NCI-H146 (cell line): ENCODE measurements around the gene OSBPL10.

Source experiments
- DNase-seq: peaks from one replicate; lab custom pipeline; 2025; lab: John Stamatoyannopoulos, UW

The OSBPL10 gene

DNA sequence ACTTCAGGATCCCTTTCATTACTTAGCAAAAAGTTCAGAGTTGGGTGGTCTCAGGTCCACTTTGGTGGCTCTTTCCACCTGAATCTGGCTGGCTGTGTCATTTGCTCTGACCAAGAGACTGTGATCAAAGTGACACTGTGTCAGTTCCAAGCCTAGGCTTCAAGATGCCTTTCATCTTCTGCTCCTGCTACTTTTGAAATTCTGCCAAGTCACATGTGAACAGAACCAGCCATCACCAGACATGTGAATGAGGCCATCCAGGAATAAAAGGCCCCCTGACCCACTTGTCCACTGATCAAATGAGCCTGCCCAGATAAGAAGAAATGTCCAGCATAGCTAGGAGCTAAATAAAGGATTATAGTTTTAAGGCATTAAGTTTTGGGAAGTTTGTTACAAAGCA, 132.2 kb downstream of the OSBPL10 start:
- no peak for DNase-seq

DNA sequence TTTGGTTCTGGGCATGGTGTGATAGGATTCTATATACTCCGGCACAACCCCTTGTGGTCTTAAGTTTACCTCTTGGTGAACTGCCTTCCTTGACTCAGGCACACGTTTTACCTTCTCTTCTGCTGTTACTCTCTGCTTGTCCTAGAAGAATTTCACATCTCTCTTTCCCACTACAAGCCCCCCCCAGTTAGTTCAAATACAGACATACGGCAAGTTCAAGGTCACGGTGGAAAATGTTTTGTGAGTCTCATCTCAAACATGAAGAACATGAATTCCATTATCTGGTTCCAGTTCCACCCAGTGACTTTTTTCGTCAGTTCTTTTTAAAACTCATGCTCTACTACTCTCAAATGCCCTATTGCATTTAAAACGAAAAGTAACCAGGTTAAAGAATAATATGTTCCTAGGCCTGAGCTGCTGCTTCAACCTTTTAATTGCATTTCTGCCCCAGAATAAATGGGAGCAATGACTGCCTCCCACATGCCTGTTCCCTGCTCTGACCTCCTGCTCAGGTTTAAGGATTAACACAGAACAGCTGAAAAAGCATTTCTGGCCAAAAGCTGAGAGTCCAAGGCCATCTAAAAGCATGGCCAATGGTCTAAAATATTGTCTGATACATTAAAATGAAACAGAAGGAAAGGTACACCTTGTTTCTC, 132.8 kb downstream of the OSBPL10 start:
- no peak for DNase-seq

DNA sequence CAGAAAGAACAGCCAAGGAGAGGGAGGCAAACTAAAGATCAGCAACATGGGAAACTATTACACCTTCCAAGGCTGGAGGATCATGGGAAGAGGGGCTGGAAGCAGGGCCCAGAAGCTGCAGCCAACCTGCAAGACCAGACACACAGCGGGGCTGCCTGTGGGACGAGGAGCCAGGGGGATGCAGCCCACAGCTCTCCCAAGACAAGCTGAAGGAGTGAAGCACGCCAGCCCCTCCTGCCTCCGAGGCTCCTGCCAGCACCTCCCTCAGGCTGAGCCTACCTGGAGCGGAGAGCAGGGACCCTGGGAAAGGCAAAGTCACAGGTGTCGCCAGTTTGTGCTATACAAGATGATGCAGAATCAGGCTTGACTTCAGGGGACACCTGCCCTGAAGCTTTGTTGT, 133.3 kb downstream of the OSBPL10 start:
- DNase-seq, result no peak

DNA sequence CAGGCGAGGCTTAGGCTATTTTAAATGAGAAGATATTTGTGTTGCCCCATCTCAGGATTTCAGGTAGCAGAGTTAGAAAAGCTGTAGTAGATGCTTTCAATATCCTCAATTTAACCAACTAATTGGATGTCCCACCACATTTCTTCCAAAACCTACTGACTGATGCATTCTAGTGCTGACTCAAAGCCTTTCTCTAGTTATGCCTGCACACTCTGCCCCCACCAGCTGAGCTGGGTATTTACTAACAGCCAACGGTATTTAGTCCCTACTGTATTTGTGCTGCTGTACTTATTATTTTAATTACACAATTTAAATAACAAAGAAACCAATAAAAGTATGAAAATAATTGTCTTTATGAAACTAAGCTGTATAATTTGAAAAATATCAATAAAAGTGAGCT, 139.5 kb downstream of the OSBPL10 start:
- DNase-seq, result no peak

DNA sequence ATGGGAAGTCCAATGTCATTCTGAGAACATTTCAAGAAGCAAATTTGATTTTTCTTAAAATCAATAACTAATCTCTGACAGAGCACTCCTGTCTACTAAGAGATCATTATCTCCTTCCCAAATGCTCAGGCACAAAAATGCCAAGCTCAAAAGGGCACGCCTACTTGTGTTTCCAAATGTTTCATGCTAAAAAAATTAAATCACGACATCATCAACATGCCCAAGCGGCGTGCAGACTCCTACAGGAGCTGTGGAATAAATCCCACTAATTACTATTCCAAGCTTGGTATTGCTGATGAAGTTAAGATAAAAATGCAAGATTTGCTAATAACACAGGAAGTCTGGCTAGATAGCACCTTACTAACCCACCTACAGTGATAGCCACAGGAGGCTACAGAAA, 140.8 kb downstream of the OSBPL10 start:
- no peak for DNase-seq

DNA sequence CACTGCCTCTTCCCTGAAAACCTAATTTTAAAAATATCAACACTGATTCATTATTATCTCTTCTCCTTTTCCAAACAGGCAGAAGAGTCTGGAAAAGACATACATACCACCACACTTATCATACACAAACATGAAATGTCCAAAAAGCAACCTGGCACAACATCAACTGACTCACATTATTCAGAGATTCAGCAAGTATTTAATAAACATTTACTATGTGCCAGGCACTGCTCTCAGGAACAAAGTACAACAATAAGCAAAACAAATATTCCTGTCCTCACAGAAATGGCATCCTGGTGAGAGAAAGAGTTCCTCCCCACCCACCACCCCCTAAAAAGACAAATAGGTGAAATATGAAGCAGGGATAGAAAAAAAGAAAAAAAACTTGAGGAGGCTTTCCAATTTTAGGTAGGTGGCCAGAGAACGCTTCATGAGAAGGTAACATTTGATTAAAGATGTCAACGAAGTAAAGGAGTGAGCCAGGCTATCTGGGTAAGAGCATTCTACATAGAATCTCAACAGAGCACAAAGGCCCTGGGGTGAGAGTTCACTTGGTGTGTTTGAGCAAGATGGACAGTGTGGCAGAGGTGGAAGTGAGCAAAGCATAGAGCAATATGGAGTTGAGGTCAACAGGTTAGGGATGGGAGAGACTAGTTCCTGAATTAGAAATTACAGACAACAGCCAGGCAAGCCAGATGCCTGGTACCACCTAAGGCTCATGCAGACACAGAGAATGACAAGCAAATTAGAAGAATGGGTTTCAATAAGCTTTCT, 141.7 kb downstream of the OSBPL10 start:
- no peak for DNase-seq

DNA sequence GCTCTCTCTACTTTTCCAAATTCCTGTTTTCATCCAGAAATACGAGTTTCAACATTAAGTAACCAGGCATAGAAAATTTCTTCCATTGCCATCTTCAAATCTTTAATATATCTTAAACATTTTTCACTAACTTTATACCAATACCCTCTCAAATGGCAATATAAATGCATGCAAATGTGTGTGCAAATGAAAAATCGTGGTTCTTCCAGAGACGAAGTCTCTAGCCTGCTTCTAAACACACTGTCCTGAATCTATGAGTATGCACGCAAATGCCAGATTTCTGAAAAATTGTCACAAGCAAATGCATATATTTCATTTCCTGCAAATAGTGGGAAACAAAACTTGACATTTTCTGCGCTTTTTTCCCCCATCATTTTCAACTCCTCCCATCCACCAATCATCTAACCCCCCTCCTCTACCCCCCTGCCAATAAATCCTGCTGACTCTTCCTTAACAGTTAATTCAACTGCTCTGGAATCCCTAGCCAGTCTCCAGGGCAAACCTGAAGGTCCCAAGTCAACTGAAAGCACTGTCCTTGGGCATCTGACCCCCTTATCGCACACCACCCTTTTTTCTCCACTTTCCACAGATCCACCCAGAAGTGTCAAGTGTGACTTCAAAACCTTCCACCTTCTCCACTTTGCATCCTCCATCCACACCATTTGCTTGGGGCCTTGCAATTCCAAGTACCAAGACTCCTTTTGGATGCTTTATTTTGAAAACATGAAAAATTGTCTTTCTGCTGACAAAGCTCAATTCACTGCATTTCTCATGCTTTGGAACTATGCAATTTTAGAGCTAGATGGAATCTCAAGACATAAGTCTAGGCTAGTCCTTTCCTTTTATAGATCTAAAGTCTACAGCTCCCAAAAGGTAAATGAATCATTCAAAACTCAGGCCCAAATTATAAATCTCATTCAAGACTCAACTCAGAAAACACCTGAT, 144.7 kb downstream of the OSBPL10 start:
- no peak for DNase-seq

DNA sequence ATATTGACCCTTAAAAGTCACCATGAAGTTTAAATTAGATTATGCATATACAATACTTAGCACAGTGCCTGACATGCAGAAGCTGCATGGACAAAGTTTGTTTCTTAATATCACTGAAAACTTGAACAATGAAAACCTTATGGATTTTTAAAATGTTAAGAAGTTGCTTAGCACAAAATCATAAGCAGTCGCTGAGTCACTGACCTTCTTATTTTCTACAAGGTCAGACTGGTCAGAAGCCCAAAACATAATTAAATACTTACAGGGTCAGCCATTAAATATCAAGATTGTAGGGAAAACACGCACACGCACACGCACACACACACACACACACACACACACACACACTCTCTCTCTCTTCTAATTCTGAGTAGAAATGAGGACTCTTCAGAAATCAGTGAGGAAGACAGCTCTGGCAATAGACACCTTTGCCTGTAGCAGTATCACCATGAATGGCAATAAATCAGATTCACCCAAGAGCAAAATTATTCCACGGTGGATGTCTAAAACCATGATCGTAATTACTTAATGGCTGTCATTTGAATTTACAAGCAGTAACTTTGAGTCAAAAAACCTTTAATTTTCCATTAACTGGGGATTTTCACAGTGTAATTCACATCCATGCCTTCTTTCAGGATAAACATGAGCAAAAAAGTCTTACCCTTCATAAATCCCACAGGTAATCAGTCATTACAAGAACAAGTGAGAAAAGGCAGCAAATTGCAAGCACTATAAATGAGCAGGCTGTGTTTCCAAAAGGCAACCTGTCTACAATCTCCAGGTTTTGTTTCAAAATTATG, 147.5 kb downstream of the OSBPL10 start:
- no peak for DNase-seq

DNA sequence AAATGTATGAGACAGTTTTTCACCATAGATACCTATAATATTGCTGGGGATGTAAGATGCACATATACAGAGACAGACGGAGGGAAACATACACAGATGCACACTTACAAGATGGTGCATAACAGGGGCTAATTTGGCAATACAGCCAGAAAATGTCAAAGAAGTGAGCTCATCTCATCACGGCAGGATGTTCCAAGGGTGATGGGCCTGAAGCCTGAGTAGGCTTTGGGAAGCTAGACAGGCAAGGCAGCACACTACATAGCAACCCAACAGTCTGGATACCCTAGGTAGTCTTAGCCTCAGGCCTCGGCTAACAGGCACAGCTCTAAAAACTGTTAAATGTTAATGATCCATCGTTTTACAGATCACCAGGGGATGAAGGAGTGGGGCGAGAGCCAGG, 148.5 kb downstream of the OSBPL10 start:
- DNase-seq, result no peak

DNA sequence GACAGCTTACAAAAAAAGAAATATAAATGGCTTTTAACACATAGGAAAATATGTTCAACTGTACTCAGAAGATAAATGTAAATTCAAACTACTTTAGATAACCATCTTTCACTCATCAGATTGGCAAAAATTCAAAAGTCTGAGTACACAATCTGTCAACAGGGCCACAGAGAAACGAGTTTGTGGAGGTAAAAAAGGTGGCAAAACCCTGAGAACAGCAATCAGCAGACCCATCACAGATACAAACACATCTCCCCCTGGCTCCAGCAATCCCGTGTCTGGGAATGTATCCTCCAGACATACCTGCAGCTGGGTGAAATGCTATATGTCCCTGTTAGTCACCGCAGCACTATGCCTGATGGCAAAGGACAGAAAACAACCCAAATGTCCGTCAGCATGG, 149.5 kb downstream of the OSBPL10 start:
- DNase-seq, result no peak

DNA sequence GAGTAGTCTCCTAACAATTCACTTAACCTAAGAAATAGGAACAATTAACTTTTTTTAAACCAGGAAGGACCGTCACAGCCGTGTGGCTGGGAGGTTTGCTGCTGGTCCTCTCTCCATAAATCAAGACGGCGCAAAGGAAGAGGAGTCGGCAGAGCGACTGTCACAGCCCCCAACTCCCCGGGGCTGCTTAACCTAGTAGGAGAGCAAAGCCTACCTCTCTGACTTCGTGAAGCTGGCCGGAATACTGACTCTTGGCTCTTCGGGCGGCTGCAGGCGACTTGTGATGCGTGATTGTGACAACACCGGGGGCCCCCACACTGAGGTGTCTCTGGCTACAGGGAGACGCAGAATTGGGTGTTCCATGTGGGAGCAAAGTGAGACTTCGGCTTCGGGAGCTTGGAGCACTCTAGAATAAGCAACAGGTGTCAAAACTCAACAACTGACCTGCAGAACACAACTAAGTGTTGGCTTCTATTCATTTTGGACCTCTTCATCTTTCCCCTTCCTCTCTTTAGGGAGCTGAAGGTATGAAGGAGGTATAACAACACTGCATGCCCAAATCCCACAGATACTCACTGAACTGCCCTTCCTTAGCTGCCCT, 151.1 kb downstream of the OSBPL10 start:
- no peak for DNase-seq

DNA sequence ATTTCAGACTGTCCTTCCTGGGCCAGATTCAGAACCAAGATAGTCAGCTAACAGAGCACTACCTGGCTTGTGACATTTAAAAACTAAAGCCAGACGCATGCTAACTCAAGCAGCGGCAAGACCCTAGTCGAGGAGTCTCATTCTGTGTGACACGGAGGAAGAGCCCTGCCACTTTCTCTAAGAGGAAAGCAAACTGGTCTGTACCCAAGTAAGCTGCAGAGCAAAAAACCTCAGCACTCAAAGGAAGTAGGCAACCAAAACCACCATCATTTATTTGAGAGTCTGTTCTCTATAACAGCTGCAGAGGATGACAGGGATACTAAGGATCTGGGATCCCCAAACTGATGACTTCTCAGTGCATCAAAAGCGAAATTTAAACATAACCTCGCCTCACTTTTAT, 152.1 kb downstream of the OSBPL10 start:
- DNase-seq, result no peak

DNA sequence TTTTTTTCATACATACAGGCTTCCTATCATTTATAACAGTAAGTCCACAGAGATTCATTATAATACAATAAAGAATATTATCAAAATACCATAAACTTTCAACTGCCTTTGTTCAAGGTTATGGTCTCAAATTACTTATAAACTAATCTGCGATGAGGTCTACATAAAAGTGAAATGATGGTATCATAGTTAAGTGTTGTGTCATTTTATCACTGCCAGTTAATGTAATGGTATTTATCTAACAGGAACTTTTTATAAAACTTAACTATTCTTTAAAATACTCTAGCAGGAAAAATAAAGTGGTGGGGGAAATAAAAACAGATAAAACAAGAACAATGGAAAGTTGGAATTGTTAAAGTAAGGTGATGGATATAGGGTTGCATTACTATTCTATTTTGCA, 153.1 kb downstream of the OSBPL10 start:
- DNase-seq, result no peak

DNA sequence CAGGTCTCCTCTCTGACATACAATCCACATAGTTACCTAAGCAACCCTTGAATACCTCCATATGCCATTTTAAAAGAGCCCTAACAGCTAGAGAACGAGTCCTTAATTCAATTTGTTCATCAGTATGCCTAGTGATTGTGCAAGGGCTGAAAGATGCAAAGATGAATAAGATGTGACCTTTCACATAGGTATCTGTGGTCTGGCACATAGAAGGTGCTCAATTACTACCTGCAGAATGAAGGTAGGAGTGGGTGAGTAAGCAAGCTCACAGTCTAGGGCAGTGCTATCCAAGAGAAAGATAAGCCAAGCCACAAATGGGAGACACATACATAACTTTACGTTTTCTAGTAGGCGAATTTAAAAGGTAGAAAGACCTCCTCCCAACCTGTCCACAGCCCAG, 157.9 kb downstream of the OSBPL10 start:
- DNase-seq, result no peak

DNA sequence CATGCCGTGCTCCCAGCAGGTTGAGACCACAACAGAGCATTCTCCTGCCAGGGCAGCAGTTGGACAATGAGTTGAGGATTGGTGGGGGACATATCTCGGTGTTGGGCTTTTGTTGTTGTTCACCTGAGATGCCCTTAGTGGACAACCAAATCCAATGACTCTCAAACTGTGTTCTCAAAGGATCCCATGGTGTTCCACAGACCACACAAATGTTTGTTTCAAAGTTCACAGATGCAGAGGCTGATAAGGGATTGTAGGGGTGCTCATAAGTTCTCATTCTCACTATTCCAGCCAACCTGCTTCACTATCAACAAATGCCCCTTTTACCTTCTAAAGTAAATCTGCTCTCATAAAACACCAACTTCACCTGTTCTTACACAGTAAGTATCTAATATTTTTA, 159.9 kb downstream of the OSBPL10 start:
- no peak for DNase-seq

DNA sequence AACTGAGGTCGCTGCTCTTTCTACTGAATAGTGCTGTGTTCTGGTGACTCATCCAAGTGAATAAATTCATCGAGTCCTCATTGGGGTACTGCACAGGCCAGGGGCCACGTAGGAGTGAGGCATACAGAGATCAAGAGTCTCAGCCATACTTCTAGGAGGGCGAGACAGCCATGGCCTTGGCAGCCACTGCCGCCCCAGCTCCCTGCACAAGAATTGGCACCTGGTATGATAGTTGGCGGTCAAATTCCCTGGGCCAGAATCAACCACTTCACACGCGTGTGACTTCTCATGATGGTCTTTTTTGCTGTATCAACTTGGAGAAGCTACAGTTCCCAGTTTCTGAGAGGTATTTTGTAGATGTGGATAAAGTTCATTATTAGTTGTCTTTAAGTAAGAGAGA, 161.6 kb downstream of the OSBPL10 start:
- no peak for DNase-seq

DNA sequence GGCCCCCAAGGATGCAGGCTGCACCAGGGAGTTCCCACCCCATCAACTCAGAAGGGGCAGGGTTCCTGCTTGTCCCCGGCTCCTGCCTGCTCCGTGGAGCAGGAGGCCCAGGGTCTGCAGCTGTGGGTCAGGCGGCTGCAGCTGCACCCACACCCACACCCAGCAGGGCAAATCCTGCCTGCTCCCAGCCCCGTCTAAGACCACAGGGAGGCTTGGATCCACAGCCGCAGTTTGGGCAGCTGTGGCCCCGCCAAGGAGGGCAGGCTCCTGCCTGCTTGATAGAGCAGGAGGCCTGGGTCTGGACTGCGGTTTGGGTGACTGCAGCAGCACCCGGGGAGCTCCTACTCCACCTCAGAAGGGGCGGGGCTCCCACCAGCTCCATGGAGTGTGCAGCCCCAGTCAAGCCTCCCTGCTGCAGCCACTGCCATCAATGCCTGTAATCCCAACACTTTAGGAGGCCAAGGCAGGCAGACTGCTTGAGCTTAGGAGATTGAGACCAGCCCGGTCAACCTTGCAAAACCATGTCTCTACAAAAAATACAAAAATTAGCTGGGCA, 163.6 kb downstream of the OSBPL10 start:
- no peak for DNase-seq

DNA sequence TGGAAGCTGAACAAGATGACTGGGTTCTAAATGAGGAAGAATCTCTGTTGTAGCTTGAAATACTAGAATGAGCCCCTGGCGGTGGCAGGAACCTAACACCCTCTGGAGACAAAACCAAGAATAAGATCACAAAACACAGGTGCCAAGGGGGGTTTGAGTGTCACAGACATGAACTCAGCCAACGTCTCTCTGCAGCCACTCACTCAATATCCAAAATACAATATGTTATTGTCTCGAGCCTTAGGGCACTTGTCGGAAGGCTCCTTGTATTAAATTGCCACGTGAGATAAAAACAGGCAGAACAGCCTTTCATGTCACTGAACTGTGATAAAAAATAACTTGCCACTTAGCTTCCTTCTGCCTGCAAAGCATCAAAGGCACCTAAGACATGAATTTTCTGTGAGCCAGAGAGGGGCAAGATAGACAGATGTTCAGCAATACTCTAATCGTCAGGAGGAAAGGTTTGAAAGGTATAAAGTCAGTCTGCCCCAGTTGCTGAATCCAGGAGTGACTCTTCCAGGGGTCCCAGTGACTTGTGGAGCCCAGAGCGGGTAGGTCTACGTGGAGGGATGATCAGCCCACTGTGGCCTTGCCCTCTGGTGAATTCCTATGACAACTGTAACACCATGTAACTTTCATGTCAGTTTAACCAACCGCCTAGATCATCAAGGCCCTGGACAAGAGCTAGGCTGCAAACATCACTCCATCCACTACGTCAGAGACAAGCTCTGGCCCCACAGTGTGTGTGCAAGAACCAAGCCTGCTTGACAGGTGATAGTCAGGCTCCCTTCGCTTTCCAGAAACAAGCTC, 165.2 kb downstream of the OSBPL10 start:
- no peak for DNase-seq

DNA sequence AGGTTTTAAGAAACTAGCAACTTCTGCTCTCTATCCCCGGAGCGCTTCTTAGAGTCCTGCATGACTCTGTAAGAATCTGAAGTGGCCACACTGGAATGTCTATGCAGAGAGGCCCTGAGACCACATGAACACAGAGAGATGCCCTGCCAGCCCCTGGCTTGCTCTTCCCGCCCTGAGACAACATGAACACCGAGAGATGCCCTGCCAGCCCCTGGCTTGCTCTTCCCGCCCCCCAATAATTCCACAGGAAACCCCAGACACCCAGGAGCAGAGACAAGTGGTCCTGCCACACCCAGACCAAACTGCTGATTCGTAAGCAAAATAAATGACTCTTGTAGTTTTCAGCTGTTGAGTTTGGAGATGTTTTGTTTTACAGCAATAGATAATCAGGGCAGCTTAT, 166.1 kb downstream of the OSBPL10 start:
- no peak for DNase-seq

DNA sequence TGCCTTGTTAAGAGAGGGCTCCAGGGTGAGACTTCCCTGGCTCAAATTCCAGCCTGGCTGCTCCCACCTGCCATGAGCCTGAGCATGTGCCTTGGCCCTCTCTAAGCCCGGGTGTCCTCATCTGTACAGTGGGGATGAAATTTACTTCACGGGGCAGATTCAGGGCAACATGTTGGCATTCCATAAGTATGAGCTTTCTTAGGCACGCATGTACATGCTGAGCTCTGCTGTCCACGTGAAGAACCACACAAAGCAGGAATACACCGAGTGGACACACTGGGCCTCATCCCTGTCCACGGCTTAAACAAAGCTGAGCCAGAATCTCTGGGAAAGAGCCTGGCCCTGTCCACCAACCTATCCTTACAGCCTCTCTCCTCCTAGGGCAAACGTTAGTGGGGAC, 167.4 kb downstream of the OSBPL10 start:
- no peak for DNase-seq
